ENCODE data around the gene PRELP.

PRELP gene

GRCh38 chr1:203528063-203528462, 52.5 kb downstream of the PRELP start:
- no peak for DNase-seq

GRCh38 chr1:203528976-203529835, 53.6 kb downstream of the PRELP start:
- DNase-seq: no peak

- no peak for DNase-seq
These were observed 55.5 kb downstream of the PRELP start for GRCh38 chr1:203531063-203531462.

GRCh38 chr1:203534012-203534411, 58.4 kb downstream of the PRELP start:
- no peak for DNase-seq

- DNase-seq: peak; percentile 95
These were observed 58.9 kb downstream of the PRELP start for GRCh38 chr1:203534526-203534925.

GRCh38 chr1:203536575-203536974, 61.0 kb downstream of the PRELP start:
- peak; percentile 45 for DNase-seq

GRCh38 chr1:203536980-203537455, 61.4 kb downstream of the PRELP start:
- peak; percentile 57 for DNase-seq

GRCh38 chr1:203537806-203538464, 62.3 kb downstream of the PRELP start:
- DNase-seq: peak; percentile 28

- DNase-seq: no peak
These were observed 63.1 kb downstream of the PRELP start for GRCh38 chr1:203538726-203539125.

GRCh38 chr1:203539831-203540546, 64.4 kb downstream of the PRELP start:
- no peak for DNase-seq

Measured in HCEC 1CT (cell line).